T47D (cell line): ENCODE measurements around the gene MANSC4.

Source experiments
- DNase-seq, 2 experiments: peaks; one replicate each; pipeline versions ENCODE4 v3.0.0 to v3.0.0-alpha.2; 2011 to 2012; ENCODE audit warnings: low read depth in 1 of 2, low spot score in 1 of 2
- JUND ChIP-seq: IDR thresholded peaks from 2 replicates; pipeline ENCODE4 v1.6.1; 2012; ENCODE audit warnings: low read depth
- in situ Hi-C: cut with HindIII; loops from 2 replicates; pipeline ENCODE4 v1.10.0; 2016; ENCODE audit warnings: low sequenced_read_pairs, low pct_unique_long_range_greater_than_20kb

Gene MANSC4

DNA sequence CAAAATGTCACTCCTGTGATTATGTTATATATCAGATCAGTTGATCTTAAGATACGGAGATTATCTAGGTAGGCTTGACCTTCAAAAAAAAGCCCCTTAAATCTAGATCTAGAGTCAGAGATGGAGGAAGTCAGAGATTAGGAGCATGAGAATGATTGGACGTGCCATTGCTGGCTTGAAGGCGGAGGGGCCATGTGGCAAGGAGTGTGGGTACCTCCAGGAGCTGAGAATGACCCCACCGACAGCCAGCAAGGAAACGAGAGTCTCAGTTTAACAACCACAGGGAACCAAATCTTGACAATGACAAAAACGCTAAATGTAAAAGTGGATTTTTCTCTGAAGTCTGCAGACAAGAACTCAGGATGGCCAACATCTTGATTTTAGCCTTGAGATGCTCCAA, 32.5 kb upstream of the MANSC4 start:
- DNase-seq, result no peak
- TF ChIP-seq JUND, result no peak
- in situ Hi-C loops, result no loop called here

GRCh38 chr12:27810756-27811155, 30.7 kb upstream of the MANSC4 start:
- no peak for TF ChIP-seq JUND
- DNase-seq, result no peak
- in situ Hi-C loops, result no loop called here

DNA sequence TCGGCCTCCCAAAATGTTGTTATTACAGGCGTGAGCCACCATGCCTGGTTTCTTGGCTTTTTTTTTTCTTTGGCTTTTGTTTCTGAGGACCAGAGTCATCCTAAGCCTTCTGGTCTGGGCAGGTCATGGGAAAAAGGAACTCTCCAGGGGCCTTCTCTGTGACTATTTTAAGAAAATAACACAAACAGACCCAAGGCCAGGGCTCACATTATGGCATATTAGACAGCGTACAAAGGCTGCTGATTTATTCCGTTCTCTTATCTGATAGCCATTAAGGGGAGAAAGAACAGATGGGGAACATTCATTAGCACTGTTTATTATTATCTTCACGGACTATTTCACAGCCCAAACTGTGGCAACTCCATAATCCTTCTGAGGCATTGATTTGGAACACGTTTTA, 28.8 kb upstream of the MANSC4 start:
- in situ Hi-C loops, result no loop called here
- DNase-seq, result no peak
- no peak for TF ChIP-seq JUND

- TF ChIP-seq JUND, result no peak
- DNase-seq, result no peak
- in situ Hi-C loops, result no loop called here
Measured at GRCh38 chr12:27807063-27807703, 27.1 kb upstream of the MANSC4 start.

DNA sequence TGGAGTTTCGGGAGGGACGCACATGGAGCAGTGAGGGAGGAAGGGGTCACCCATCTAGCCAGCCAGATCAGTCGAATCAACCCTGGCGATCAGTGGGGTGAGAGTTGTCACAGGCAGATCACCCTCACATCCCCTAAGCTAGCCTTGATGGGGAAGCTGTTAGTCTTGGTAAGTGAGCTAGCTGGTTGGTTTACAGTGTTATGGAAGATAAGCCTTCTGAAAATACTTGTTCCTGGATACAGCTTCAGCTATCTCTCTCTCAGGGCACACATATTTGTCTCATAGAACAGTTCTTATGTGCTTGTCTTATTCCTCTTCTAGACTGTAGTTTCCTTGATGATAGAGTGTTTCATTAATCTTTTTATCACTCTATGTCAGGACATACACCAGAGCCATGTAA, 26.2 kb upstream of the MANSC4 start:
- in situ Hi-C loops, result no loop called here
- TF ChIP-seq JUND, result no peak
- no peak for DNase-seq

DNA sequence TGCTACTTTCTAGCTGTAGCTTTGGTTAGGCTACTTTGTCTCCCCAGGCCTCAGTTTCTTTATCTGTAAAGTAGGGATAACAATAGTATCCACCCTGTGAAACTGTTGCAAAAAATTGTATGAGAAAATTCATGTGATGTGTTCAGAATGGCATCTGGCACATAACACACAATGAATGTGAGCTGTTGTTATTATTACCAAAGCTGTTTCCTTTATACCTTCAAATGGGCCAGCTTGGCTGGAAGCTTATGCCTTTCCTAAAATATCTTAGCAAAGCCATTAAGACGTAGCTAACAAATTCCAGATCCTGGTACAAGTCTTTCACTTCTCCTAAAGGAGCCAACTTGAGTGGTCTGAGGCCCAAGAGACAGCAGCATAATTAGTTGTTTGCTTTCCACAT, 25.2 kb upstream of the MANSC4 start:
- in situ Hi-C loops, result no loop called here
- DNase-seq, result no peak
- TF ChIP-seq JUND, result no peak

GRCh38 chr12:27802936-27803335, 22.9 kb upstream of the MANSC4 start:
- DNase-seq, result no peak
- in situ Hi-C loops, result no loop called here
- TF ChIP-seq JUND, result no peak

GRCh38 chr12:27802511-27802910, 22.5 kb upstream of the MANSC4 start:
- no peak for TF ChIP-seq JUND
- DNase-seq, result no peak
- in situ Hi-C loops, result no loop called here

DNA sequence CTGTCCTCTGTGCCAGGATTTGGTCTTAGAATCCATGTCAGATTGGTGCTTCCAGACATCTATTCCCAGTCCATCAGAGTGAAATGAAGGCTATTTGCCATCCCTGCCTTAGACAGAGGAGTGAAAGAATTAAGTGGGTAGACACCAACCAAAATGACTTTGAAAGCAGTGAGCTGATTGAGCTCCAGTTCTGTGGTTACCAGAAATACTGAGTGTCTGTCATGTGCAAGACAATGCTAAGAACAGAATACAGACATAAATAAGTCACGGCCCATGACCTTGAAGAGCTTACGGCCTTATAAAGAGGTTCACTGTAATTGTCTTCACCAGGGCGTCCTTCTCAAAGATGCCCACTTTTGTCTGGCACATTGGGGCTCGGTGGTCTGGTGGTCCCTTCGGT, 21.6 kb upstream of the MANSC4 start:
- no peak for DNase-seq
- in situ Hi-C loops, result no loop called here
- TF ChIP-seq JUND, result no peak

DNA sequence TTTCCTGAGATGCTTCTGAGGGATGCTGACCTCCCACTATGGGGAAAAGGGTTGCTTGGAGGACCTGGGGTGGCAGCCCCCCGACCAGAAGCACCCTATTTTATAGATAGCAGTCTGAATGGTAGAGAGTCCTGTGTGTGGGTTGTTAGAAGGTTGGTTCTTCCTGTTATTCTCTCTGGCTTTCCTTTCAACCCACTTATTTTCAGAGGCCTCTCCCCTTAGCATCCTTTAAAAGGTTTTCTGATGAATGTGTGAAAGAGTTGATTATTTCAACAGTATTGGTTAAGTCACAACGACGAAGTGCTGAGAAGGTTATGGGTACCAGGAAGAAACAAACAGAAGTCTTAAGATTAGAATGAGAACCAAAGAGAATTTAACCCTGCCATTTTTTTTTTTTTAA, 20.8 kb upstream of the MANSC4 start:
- TF ChIP-seq JUND, result no peak
- DNase-seq, result no peak
- in situ Hi-C loops, result no loop called here

DNA sequence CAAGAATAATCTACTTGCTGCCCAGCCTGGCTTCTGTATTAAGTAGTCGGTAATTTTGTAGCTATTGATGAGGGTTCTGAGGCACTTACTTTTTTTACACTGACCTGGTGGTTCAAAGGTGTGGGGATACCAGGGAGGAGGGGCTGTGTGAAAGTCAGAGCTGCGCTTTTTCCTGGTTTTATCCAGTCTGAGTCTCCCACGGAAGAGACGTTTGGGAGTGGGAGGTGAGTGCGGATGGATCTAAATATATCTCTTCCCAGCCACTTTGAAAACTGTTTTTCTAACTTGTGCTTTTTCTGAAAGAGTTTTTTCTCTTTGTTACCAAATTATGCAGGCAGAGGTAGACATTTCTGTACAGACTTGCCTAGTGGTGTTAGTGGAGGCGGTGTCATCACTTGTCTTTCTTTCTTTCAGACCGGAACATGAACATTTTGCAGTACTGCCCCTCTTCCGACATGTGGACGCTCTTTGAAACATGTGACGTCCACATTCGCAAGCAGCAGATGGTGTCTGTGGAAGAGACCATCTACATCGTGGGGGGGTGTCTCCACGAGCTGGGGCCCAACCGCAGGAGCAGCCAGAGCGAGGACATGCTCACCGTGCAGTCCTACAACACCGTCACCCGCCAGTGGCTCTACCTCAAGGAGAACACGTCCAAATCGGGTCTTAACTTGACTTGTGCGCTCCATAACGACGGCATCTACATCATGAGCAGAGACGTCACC, 17.4 kb upstream of the MANSC4 start:
- no peak for TF ChIP-seq JUND
- DNase-seq, result no peak
- in situ Hi-C loops, result no loop called here

GRCh38 chr12:27796128-27796527, 16.1 kb upstream of the MANSC4 start:
- no peak for TF ChIP-seq JUND
- DNase-seq, result no peak
- in situ Hi-C loops, result no loop called here

DNA sequence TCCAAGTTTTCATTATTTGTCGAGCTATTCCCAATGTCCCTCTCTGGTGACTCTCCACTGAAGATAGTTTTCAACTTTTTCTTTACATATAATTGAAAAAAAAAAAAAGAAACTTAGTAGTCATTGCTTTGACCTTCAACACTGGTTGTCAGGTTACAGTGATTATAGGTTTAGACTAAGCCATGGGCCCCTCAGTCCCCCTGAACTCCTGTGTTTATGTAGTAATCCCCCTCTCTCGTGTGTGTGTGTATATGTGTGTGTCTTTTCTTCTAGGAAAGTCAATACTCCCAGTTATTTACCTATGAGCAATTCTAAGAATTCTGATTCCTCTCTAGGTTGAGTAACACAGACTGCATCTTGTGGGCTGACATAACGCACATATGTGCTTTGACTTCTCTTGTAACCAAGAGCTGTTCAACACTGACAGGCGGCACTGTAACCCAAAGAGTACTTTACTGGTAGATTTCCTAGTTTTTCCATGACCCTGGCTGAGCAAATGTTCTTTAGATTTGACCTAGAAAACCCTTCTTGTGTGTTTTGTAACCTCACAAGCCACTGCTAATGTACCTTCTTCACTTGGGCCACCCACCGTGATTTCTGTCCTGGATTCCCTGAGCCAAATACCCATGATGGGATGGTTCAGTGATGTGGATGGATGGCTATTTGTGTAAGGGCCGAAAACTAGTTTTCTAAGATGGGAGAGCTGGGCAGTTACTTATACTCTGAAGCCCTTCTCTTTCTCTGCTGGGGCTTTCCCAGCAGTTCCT, 15.0 kb upstream of the MANSC4 start:
- DNase-seq, result no peak
- no peak for TF ChIP-seq JUND
- in situ Hi-C loops, result no loop called here

GRCh38 chr12:27790179-27790578, 10.1 kb upstream of the MANSC4 start:
- DNase-seq, result no peak
- in situ Hi-C loops, result no loop called here
- TF ChIP-seq JUND, result no peak
